HL-60/S4 treated with retinoic acid at 250 ng/mL for 4 days and 3 days (cell line): ENCODE data around the gene NAA30.
"Not testable (repeated sequence)": the region's sequence is repeated elsewhere in the genome, so short reads cannot be mapped to it uniquely, and the experiment has no call there.

Experiments used
- in situ Hi-C: fragments of 300-500 bp; cut with MboI; formaldehyde crosslinking; loops from 2 replicates; pipeline ENCODE4 v1.7.0; 2022; ENCODE audit warnings: low sequenced_read_pairs

NAA30 gene

GRCh38 chr14:57390037-57390805 is at the start of gene NAA30:
Gene NAA30, plus strand, starts transcription at chr14:57390586. Its CDS starts 372 bp downstream, at chr14:57390958.
- in situ Hi-C loops = no loop called here

DNA sequence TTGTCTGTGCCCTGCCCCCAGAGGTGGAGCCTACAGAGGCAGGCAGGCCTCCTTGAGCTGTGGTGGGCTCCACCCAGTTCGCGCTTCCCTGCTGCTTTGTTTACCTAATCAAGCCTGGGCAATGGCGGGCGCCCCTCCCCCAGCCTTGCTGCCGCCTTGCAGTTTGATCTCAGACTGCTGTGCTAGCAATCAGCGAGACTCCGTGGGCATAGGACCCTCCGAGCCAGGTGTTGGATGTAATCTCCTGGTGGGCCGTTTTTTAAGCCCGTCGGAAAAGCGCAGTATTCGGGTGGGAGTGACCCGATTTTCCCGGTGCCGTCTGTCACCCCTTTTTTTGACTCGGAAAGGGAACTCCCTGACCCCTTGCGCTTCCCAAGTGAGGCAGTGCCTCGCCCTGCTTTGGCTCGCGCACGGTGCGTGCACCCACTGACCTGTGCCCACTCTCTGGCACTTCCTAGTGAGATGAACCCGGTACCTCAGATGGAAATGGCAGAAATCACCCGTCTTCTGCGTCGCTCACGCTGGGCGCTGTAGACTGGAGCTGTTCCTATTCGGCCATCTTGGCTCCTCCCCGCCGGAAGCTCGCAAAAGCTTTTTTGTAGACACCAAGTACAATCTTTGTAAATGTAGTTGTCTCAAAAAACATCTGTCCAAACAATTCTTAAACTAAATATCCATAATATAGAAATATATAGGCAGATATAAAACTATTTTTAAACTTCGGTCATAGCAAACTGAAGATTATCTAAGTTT is 46.7 kb upstream of the NAA30 start:
- in situ Hi-C loops = not testable (repeated sequence)

DNA sequence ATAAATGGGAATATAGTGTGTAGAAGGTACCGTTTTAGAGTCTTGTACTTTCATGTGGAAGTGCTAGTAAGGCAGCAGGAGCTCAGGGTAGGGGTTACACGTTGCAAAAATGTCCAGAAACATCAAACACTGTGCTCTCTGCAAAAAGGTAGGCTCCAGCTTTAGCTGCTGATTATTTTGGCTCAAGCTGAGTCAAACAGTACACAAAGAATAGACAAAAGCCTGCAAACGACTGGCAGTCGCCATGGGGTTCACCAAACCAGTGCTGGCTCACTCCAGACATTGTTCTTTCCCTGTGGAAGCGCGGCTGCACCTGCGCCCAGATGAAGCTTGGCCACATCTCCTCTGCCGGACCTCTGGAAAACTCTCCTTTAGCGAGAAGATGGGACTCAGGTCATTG is 45.3 kb upstream of the NAA30 start:
- in situ Hi-C loops = no loop called here

DNA sequence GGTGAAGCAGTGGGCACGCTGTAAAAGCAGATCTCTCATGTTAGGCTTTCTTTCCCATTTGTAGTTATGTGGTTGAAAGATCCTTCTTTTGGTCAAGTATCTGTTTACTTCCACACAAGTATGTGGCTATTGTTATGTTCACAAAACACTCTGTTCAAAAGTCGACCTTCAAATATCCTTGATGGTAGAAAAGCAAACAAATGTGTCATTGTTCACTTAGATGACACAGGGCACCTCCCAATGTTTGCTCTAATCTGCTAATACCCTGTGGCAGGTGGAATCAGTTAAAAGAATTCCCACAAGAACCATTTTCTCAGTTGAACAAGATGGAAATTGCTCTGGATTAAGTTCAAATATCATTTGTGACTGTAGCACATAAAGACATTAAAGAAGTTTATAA is 43.6 kb upstream of the NAA30 start:
- in situ Hi-C loops = no loop called here

DNA sequence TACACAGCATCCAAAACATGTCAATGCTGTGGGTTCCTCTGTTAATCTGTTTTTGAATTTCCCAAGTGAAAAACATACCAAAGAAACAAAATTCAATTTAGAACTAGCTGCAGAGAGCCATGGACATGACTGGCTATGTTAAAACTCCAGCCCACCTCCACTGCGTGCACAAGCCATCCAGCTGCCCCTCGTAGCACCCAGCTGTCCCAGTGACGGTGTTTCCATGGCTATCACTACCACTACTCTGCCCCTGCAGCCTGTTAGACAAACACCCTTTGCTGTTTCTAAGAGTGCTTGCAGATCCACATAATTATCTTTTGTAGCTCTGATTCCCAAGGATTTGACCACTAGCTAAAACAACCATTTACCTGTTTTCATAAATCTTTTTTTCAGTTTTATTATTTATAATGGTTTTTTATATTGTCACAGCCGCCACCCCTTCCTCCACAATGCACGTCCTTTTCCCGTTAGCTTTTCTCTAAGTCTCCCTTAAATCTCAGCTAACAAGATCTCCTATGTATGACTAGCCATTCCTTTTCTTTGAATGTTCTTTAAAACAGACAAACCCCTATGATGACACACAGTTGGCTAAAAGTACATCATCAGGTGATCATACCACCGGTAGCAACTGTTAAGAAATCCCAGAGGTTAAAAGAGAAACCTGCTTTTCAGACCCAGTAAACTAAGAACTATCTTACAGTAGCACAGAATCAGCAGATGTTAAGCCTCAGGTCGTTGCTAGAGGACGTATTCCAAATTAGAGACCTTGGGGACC is 37.8 kb upstream of the NAA30 start:
- in situ Hi-C loops = no loop called here

DNA sequence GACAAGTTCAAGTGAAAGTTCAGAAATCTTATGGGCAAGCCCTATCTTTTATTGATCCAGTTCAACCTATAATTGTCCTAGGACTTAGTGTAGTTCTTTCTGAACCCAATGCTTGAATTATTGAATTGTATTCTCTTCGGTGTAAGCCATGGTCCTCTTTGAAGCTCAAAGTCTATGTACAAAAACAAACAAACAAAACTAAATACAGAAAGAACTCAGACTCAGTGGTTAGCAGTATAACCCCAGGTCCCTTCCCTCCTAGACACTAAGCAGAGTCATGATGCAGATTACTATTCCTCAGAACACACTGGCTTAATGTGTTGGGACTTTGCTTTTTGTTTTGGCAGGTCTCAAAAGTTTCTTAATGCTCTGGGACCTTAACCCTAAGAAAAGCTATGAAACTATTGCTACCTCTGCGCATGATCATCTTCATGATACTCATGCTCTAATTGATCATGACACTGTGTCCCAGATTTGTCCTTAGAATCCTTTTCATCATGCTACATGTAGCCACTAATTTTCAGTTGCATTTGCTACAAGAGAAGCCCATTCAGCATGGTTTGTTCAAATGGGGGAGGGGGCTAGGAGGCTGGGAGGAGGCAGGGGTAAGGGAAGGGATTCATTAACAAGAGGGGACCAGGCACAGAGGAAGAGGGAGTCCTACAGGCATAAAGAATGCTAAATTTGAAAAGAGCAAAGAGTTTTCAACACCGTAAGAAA is 35.1 kb upstream of the NAA30 start:
- in situ Hi-C loops = no loop called here

- in situ Hi-C loops = no loop called here
Observed at GRCh38 chr14:57362361-57362760, 28.0 kb upstream of the NAA30 start.

DNA sequence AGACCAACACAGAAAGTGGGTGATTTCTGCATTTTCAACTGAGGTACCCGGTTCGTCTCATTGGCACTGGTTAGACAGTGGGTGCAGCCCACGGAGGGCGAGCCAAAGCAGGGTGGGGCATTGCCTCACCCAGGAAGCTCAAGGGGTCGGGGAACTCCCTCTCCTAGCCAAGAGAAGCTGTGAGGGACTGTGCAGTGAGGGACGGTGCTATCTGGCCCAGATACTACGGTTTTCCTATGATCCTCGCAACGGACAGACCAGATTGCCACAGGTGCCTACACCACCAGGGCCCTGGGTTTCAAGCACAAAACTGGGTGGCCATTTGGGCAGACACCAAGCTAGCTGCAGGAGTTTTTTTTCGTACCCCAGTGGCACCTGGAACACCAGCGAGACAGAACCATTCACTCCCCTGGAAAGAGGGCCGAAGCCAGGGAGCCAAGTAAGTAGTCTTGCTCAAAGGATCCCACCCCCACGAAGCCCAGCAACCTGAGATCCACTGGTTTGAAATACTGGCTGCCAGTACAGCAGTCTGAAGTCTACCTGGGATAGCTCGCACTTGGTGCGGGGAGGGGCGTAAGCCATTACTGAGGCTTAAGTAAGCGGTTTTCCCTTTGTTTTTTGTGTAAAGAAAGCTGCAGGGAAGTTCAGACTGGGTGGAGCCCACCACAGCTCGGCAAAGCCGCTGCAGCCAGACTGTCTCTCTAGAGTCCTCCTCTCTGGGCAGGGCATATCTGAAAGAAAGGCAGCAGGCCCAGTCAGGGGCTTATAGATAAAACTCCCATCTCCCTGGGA is 25.5 kb upstream of the NAA30 start:
- in situ Hi-C loops = no loop called here

DNA sequence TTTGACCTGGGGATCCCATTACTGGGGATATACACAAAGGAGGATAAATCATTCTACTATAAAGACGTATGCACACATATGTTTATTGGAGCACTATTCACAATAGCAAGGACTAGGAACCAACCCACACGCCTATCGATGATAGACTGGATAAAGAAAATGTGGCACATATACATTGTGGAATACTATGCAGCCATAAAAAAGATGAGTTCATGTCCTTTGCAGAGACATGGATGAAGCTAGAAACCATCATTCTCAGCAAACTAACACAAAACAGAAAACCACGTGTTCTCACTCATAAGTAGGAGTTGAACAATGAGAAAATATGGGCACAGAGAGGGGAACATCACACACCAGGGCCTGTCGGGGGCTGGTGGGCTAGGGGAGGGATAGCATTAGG is 20.2 kb upstream of the NAA30 start:
- in situ Hi-C loops = not testable (repeated sequence)

DNA sequence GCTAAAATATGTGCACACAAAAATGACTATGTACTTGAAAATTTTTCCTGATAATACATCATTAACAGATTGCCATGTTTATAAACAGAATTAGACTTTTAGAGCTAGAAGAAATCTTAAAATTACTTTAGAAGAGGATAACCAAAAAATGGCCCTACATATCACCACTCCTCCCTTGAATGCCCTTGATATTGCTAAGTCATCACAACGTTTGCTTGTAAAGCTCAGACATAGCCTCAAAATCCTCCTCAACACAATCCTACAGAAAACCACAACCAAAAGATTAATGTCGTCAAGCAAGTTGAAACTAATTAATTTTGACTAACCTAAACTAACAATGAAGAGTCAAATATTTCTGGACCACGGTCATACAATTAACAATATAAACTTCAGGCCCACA is 19.4 kb upstream of the NAA30 start:
- in situ Hi-C loops = no loop called here

- in situ Hi-C loops = no loop called here
Observed at GRCh38 chr14:57375156-57375555, 15.2 kb upstream of the NAA30 start.

GRCh38 chr14:57378661-57379060 is 11.7 kb upstream of the NAA30 start:
- in situ Hi-C loops = no loop called here

GRCh38 chr14:57380935-57381334 is 9.5 kb upstream of the NAA30 start:
- in situ Hi-C loops = no loop called here

- in situ Hi-C loops = no loop called here
Observed at GRCh38 chr14:57382283-57382682, 8.1 kb upstream of the NAA30 start.

DNA sequence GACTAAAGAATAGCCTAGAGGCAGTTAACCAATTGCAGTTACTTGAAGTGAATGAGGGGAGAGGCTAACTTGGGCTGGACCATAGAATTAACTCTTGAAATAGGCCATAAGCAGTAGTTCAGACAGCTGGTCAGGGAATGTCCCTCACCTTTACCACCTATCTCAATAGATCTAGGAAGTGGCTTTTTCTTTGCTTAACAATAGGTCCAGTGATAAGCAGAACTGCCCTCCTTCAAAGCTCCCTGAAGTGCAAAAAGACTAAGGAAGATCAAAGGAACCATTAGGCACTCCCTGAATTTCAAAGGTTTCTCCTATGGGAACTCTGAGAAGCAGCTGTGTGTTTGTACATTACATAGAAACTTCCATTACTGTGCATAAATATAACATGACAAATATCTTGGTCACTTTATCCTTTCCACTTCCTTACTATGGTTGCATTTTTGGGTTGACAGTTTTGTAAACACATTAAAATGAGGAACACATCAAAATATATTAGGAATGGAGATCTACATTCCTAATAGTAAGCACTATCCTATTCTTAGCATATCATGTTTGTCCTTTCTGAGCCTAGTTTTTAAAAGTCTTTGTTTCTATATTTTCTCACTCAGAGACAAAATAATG is 7.2 kb upstream of the NAA30 start:
- in situ Hi-C loops = no loop called here

DNA sequence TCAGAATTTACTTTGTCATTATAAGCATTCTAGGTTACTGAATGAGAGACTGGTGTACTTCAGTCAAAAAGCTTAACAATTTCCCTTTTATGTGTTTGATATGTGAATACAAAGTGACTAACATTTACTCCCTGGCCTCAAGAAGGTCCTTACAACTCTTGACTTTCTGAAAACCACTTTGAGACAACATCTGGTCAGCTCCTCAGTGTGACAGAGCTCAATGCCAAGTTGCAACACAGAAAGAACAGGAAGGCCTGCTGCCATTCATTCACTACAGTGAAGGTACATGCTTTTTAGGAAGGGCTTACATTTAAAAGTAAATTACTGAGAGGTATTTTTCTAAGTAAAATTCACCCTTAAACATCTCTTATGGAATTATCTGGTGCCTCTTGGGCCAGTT is 2.3 kb upstream of the NAA30 start:
- in situ Hi-C loops = no loop called here

GRCh38 chr14:57389646-57390036 is 745 bp upstream of the NAA30 start:
- in situ Hi-C loops = no loop called here

- in situ Hi-C loops = no loop called here
Observed at GRCh38 chr14:57390806-57391516, 575 bp downstream of the NAA30 start.

- in situ Hi-C loops = no loop called here
Observed at GRCh38 chr14:57391517-57392195, 1.3 kb downstream of the NAA30 start.
